GM23338 (cell line): Measurements from ENCODE around the gene CNR1.

Source experiments
- CREB1 ChIP-seq: fragments of 250-450 bp; sonication (Bioruptor Pico); IDR thresholded peaks from 2 replicates; pipeline ENCODE4 v1.5.0; 2020; ENCODE audit warnings: low read depth, mild to moderate bottlenecking, moderate library complexity
- EZH2 ChIP-seq: fragments of 200-600 bp; sonication (generic); IDR thresholded peaks from one replicate; pipeline ENCODE4 v1.8.0; 2017; ENCODE audit warnings: antibody characterized with exemption, mild to moderate bottlenecking, low read depth; ENCODE audit not compliant: unreplicated experiment
- EZH2phosphoT487 ChIP-seq: fragments of 200-600 bp; sonication (generic); IDR thresholded peaks from one replicate; pipeline ENCODE4 v1.8.1; 2018; ENCODE audit warnings: antibody characterized with exemption; ENCODE audit not compliant: unreplicated experiment
- POLR2AphosphoS5 ChIP-seq: IDR thresholded peaks from 2 replicates; pipeline ENCODE4 v1.6.1; 2016; ENCODE audit warnings: antibody characterized with exemption, low read depth
- STAT1 ChIP-seq: IDR thresholded peaks from one replicate; pipeline ENCODE4 v1.6.1; 2016; ENCODE audit warnings: antibody characterized with exemption; ENCODE audit not compliant: unreplicated experiment
- ZNF114 ChIP-seq: fragments of 250-450 bp; sonication (Bioruptor Pico); IDR thresholded peaks from 2 replicates; pipeline ENCODE4 v1.5.0; 2020; ENCODE audit warnings: mild to moderate bottlenecking, moderate library complexity
- TF ChIP-seq, protein P1 (sequence below), 2 experiments: fragments of 200-600 bp in 1 of 2; sonication (generic) in 1 of 2; conservative IDR thresholded peaks; 2 replicates each; pipeline versions ENCODE4 v1.5.1 to v1.6.1; 2016 to 2017; ENCODE audit warnings: antibody characterized with exemption in 2 of 2, low read depth in 2 of 2, mild to moderate bottlenecking in 2 of 2, moderate library complexity in 1 of 2
- TF ChIP-seq, protein P2 (sequence below): IDR thresholded peaks from one replicate; pipeline ENCODE4 v1.6.1; 2018; ENCODE audit warnings: antibody characterized with exemption; ENCODE audit not compliant: unreplicated experiment

GRCh38 chr6:88141561-88142296 is 24.4 kb downstream of the CNR1 start:
- TF ChIP-seq, protein P1, sequence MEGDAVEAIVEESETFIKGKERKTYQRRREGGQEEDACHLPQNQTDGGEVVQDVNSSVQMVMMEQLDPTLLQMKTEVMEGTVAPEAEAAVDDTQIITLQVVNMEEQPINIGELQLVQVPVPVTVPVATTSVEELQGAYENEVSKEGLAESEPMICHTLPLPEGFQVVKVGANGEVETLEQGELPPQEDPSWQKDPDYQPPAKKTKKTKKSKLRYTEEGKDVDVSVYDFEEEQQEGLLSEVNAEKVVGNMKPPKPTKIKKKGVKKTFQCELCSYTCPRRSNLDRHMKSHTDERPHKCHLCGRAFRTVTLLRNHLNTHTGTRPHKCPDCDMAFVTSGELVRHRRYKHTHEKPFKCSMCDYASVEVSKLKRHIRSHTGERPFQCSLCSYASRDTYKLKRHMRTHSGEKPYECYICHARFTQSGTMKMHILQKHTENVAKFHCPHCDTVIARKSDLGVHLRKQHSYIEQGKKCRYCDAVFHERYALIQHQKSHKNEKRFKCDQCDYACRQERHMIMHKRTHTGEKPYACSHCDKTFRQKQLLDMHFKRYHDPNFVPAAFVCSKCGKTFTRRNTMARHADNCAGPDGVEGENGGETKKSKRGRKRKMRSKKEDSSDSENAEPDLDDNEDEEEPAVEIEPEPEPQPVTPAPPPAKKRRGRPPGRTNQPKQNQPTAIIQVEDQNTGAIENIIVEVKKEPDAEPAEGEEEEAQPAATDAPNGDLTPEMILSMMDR (conservative IDR thresholded peaks at IDR 0.05; ENCODE audit: low read depth in 2 of 2), result no peak
- TF ChIP-seq EZH2 (no peak), STAT1 (no peak), POLR2AphosphoS5 (no peak), ZNF114 (no peak), EZH2phosphoT487 (no peak), CREB1 (CRISPR knock-in tag) (no peak)
- TF ChIP-seq, protein P2, sequence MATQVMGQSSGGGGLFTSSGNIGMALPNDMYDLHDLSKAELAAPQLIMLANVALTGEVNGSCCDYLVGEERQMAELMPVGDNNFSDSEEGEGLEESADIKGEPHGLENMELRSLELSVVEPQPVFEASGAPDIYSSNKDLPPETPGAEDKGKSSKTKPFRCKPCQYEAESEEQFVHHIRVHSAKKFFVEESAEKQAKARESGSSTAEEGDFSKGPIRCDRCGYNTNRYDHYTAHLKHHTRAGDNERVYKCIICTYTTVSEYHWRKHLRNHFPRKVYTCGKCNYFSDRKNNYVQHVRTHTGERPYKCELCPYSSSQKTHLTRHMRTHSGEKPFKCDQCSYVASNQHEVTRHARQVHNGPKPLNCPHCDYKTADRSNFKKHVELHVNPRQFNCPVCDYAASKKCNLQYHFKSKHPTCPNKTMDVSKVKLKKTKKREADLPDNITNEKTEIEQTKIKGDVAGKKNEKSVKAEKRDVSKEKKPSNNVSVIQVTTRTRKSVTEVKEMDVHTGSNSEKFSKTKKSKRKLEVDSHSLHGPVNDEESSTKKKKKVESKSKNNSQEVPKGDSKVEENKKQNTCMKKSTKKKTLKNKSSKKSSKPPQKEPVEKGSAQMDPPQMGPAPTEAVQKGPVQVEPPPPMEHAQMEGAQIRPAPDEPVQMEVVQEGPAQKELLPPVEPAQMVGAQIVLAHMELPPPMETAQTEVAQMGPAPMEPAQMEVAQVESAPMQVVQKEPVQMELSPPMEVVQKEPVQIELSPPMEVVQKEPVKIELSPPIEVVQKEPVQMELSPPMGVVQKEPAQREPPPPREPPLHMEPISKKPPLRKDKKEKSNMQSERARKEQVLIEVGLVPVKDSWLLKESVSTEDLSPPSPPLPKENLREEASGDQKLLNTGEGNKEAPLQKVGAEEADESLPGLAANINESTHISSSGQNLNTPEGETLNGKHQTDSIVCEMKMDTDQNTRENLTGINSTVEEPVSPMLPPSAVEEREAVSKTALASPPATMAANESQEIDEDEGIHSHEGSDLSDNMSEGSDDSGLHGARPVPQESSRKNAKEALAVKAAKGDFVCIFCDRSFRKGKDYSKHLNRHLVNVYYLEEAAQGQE, result no peak
